Spleen (tissue), 11 donors: ENCODE data around the gene WDFY4. TPM values are rescaled to one million over a fixed set of nuclear protein-coding genes. Genes with fewer than 3 reads are reported as not detected.
A peak's percentile ranks its signal among the peaks of the same experiment; 100 is the strongest.

ENCODE experiments used
- DNase-seq: peaks from one replicate; pipeline ENCODE4 v3.0.0-alpha.2; 2020
- H3K27ac ChIP-seq, 8 donors: fragments of 200-600 bp; sonication (generic) in 7 of 8; 1 replicate in 4 of 8; 2 replicates in 4 of 8; pipeline versions ENCODE4 v1.5.0 to v1.8.0; 2016 to 2021; ENCODE audit warnings: inconsistent platforms in 4 of 8, mild to moderate bottlenecking in 4 of 8, moderate library complexity in 1 of 8
- H3K27me3 ChIP-seq, 7 donors: fragments of 200-600 bp; sonication (generic) in 6 of 7; replicated peaks in 1 of 7; 1 replicate in 4 of 7; 2 replicates in 3 of 7; pipeline versions ENCODE4 v1.5.0 to v1.8.0; 2016 to 2021; ENCODE audit warnings: inconsistent platforms in 3 of 7, mild to moderate bottlenecking in 1 of 7
- H3K36me3 ChIP-seq, 6 donors: fragments of 200-600 bp; sonication (generic) in 5 of 6; 1 replicate in 4 of 6; 2 replicates in 2 of 6; pipeline versions ENCODE4 v1.5.0 to v1.8.0; 2016 to 2021; ENCODE audit warnings: inconsistent platforms in 2 of 6
- H3K4me1 ChIP-seq, 6 donors: fragments of 200-600 bp; sonication (generic) in 5 of 6; 1 replicate in 3 of 6; 2 replicates in 3 of 6; pipeline versions ENCODE4 v1.5.0 to v1.8.0; 2016 to 2021; ENCODE audit warnings: inconsistent platforms in 3 of 6
- H3K4me3 ChIP-seq, 8 donors: fragments of 200-600 bp; sonication (generic) in 7 of 8; 1 replicate in 4 of 8; 2 replicates in 4 of 8; pipeline versions ENCODE4 v1.5.0 to v1.8.0; 2016 to 2021; ENCODE audit warnings: inconsistent platforms in 4 of 8, mild to moderate bottlenecking in 4 of 8, moderate library complexity in 2 of 8
- H3K9me3 ChIP-seq, 8 donors: fragments of 200-600 bp; sonication (generic) in 7 of 8; 1 replicate in 4 of 8; 2 replicates in 4 of 8; pipeline versions ENCODE4 v1.5.0 to v1.8.0; 2016 to 2021; ENCODE audit warnings: inconsistent platforms in 4 of 8
- CTCF ChIP-seq, 11 experiments: fragments of 200-600 bp in 7 of 11; fragments of 450-650 bp in 4 of 11; sonication (generic) in 4 of 11; IDR thresholded peaks in 8 of 11; conservative IDR thresholded peaks in 3 of 11; 1 replicate in 7 of 11; 2 replicates in 4 of 11; pipeline versions ENCODE4 v1.4.0 to v1.8.0; 2016 to 2021; ENCODE audit warnings: antibody characterized with exemption in 11 of 11, inconsistent platforms in 4 of 11, mild to moderate bottlenecking in 1 of 11
- POLR2A ChIP-seq, 3 donors: fragments of 450-650 bp; IDR thresholded peaks; one replicate each; pipeline ENCODE4 v1.5.1; 2017; ENCODE audit warnings: antibody characterized with exemption in 3 of 3, mild to moderate bottlenecking in 1 of 3
- POLR2AphosphoS5 ChIP-seq, 3 donors: sonication (generic); formaldehyde crosslinking; IDR thresholded peaks; one replicate each; pipeline ENCODE4 v1.5.1; 2017; ENCODE audit warnings: antibody characterized with exemption in 3 of 3
- WGBS, 5 donors: extraction: QIAGEN DNeasy Blood & Tissue Kit in 3 of 5; methylation state at CpG; one replicate each; pipeline versions ENCODE4 v1.1.5 to v1.1.7; 2013 to 2018; 5-methylcytosine and 5-hydroxymethylcytosine counted together
- intact Hi-C: fragments of 100-400 bp; cut with DNase I; formaldehyde crosslinking; loops from one replicate; pipeline ENCODE4 v1.15.0; 2023; ENCODE audit warnings: low total_unique reads
- polyA plus RNA-seq, 3 donors: library from polyadenylated mRNA; stranded (reverse); fragments of 200-250 nt; gene quantifications; one replicate each; pipeline ENCODE4 v1.2.1, GENCODE V29; 2013
- total RNA-seq, 7 donors: library from RNA; depleted of rRNA in 3 of 7; stranded (reverse); fragments of >200 nt in 3 of 7; fragmentation: NEBNext Ultra II Directional in 4 of 7; extraction: Animal tissue kit (Norgen Biotek cat#: 25700) in 4 of 7; gene quantifications; one replicate each; pipeline versions ENCODE4 v1.1.0 to v1.2.1, GENCODE V29; 2016 to 2021
- donor health status: healthy with polysubstance abuse.
- donor health status: DM: no; HTN: no; CAD: no; lungs with moderate emphysema.
- donor health status: DM: no; HTN: no; CAD: no.
- donor health status: Bipolar disorder and iron deficiency.
- donor health status: healthy.
- donor health status: DM: no; HTN: no; CAD: no.
- donor health status: DM: yes; HTN: yes; CAD: no.

The WDFY4 gene
- total and polyA plus RNA-seq, 10 donors: 31.7 to 120 (median 88.9) TPM

- no peak for DNase-seq
- Histone ChIP-seq H3K27ac (no peak overlapping the region), H3K27me3 (no peaks in the 10 kb centered on the region), H3K36me3 (peaks cover 0 to 41% (median 0%) of the 10 kb centered on the region in 6 donors), H3K4me3 (no peak overlapping the region), H3K9me3 (no peaks in the 10 kb centered on the region), H3K4me1 (peaks cover 0 to 100% (median 25%) of the 10 kb centered on the region in 6 donors)
- TF ChIP-seq CTCF (IDR thresholded peaks at IDR 0.05 in 8 of 11, conservative IDR thresholded peaks at IDR 0.05 in 3 of 11) (no peak), POLR2A (IDR thresholded peaks at IDR 0.05) (no peak), POLR2AphosphoS5 (IDR thresholded peaks at IDR 0.05) (no peak)
- intact Hi-C loops: no loop called here
- 81 to 90% (median 86%) methylated on average over 18 to 19 of the region's 19 CpGs for WGBS, 5 donors
These were observed 13.4 kb downstream of the WDFY4 start for GRCh38 chr10:48697821-48698764.

- no peak for DNase-seq
- no peaks in the 10 kb centered on the region for H3K9me3 ChIP-seq
- peaks cover 0 to 39% (median 0%) of the 10 kb centered on the region in 6 donors for H3K36me3 ChIP-seq
- H3K27me3 ChIP-seq: peaks cover 0 to under 1% (median 0%) of the 10 kb centered on the region in 7 donors
- no peak overlapping the region for H3K4me3 ChIP-seq
- 62 to 77% (median 74%) methylated on average over 8 of the region's 8 CpGs for whole genome bisulfite sequencing, 5 donors
- peak overlapping the region in 2 of 8 donors; percentile 5 to 57 for H3K27ac ChIP-seq
- intact Hi-C loops: no loop called here
- peaks cover 0 to 100% (median 25%) of the 10 kb centered on the region in 6 donors for H3K4me1 ChIP-seq
- TF ChIP-seq POLR2A (IDR thresholded peaks at IDR 0.05): no peak
These were observed 14.4 kb downstream of the WDFY4 start for GRCh38 chr10:48699011-48699627.

- 57 to 64% (median 59%) methylated on average over 2 of the region's 2 CpGs for WGBS, 5 donors
- no peak for TF ChIP-seq CTCF (IDR thresholded peaks at IDR 0.05 in 8 of 11, conservative IDR thresholded peaks at IDR 0.05 in 3 of 11)
- TF ChIP-seq POLR2A (IDR thresholded peaks at IDR 0.05): no peak
- no peak for TF ChIP-seq POLR2AphosphoS5 (IDR thresholded peaks at IDR 0.05)
- Histone ChIP-seq H3K27ac (peak overlapping the region in 3 of 8 donors; percentile 5 to 57 (median 13)), H3K4me1 (peaks cover 0 to 100% (median 28%) of the 10 kb centered on the region in 6 donors), H3K9me3 (no peaks in the 10 kb centered on the region), H3K36me3 (peaks cover 0 to 42% (median 0%) of the 10 kb centered on the region in 6 donors), H3K27me3 (peaks cover 0 to 4% (median 0%) of the 10 kb centered on the region in 7 donors), H3K4me3 (no peak overlapping the region)
- intact Hi-C loops: no loop called here
- no peak for DNase-seq
These were observed 15.4 kb downstream of the WDFY4 start for GRCh38 chr10:48700071-48700470.

GRCh38 chr10:48700493-48700892, 15.8 kb downstream of the WDFY4 start:
- Histone ChIP-seq H3K27me3 (peaks cover 0 to 4% (median 0%) of the 10 kb centered on the region in 7 donors), H3K4me3 (no peak overlapping the region), H3K9me3 (no peaks in the 10 kb centered on the region), H3K36me3 (peaks cover 0 to 42% (median 0%) of the 10 kb centered on the region in 6 donors), H3K4me1 (peaks cover 0 to 100% (median 29%) of the 10 kb centered on the region in 6 donors), H3K27ac (no peak overlapping the region)
- no peak for DNase-seq
- no peak for TF ChIP-seq CTCF (IDR thresholded peaks at IDR 0.05 in 8 of 11, conservative IDR thresholded peaks at IDR 0.05 in 3 of 11)
- intact Hi-C loops: no loop called here
- 84 to 94% (median 84%) methylated on average over 9 of the region's 9 CpGs for WGBS, 5 donors
